Suprapubic skin (tissue), 3 donors: ENCODE measurements around the gene OSM.

Experiments
- EP300 ChIP-seq: sonication (generic); formaldehyde crosslinking; IDR thresholded peaks from one replicate; pipeline ENCODE4 v1.6.1; 2017; ENCODE audit warnings: antibody characterized with exemption
- POLR2A ChIP-seq, 2 donors: fragments of 450-650 bp; IDR thresholded peaks; one replicate each; pipeline ENCODE4 v1.6.1; 2017; ENCODE audit warnings: antibody characterized with exemption in 2 of 2, mild to moderate bottlenecking in 2 of 2, moderate library complexity in 2 of 2
- TF ChIP-seq, protein P1 (sequence below), 2 donors: fragments of 200-600 bp in 1 of 2; fragments of 450-650 bp in 1 of 2; sonication (generic) in 1 of 2; IDR thresholded peaks; one replicate each; pipeline ENCODE4 v1.5.1; 2016 to 2019; ENCODE audit warnings: antibody characterized with exemption in 2 of 2, mild to moderate bottlenecking in 1 of 2, moderate library complexity in 1 of 2

DNA sequence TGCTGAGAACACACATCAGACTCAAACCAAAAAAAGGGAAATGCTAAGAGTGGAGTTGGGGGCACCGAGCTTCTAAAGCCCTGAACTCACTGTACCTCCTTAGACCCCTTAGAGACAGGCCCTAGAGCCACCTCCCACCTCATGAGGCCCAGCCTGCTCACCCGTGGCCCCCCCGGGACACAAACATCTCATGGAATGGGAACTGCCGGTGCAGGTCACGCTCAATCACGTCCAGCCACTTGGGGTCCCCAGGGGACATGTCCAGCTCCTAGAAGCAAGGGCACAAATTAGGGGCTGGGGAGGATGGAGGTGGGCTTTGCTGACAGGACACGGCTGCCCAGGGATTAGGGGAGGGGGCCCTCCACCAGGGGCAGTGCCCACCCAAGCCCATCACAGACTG lies 28.9 kb upstream of the OSM start:
- TF ChIP-seq, protein P1, sequence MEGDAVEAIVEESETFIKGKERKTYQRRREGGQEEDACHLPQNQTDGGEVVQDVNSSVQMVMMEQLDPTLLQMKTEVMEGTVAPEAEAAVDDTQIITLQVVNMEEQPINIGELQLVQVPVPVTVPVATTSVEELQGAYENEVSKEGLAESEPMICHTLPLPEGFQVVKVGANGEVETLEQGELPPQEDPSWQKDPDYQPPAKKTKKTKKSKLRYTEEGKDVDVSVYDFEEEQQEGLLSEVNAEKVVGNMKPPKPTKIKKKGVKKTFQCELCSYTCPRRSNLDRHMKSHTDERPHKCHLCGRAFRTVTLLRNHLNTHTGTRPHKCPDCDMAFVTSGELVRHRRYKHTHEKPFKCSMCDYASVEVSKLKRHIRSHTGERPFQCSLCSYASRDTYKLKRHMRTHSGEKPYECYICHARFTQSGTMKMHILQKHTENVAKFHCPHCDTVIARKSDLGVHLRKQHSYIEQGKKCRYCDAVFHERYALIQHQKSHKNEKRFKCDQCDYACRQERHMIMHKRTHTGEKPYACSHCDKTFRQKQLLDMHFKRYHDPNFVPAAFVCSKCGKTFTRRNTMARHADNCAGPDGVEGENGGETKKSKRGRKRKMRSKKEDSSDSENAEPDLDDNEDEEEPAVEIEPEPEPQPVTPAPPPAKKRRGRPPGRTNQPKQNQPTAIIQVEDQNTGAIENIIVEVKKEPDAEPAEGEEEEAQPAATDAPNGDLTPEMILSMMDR (IDR thresholded peaks at IDR 0.05), result no peak
- TF ChIP-seq POLR2A (IDR thresholded peaks at IDR 0.05) (no peak), EP300 (no peak)
